GM12892 (cell line): ENCODE measurements around the gene SGPL1.

Experiments
- POLR2A ChIP-seq: IDR thresholded peaks from 2 replicates; pipeline ENCODE4 v1.6.1; 2011; ENCODE audit warnings: low read depth, low read length, control low read depth
- POLR2AphosphoS5 ChIP-seq: IDR thresholded peaks from 2 replicates; pipeline ENCODE4 v1.6.1; 2011; ENCODE audit warnings: low read depth, low read length, control low read depth
- TAF1 ChIP-seq: IDR thresholded peaks from 2 replicates; pipeline ENCODE4 v1.6.1; 2011; ENCODE audit warnings: low read depth, mild to moderate bottlenecking, control low read depth, low read length, borderline replicate concordance

DNA sequence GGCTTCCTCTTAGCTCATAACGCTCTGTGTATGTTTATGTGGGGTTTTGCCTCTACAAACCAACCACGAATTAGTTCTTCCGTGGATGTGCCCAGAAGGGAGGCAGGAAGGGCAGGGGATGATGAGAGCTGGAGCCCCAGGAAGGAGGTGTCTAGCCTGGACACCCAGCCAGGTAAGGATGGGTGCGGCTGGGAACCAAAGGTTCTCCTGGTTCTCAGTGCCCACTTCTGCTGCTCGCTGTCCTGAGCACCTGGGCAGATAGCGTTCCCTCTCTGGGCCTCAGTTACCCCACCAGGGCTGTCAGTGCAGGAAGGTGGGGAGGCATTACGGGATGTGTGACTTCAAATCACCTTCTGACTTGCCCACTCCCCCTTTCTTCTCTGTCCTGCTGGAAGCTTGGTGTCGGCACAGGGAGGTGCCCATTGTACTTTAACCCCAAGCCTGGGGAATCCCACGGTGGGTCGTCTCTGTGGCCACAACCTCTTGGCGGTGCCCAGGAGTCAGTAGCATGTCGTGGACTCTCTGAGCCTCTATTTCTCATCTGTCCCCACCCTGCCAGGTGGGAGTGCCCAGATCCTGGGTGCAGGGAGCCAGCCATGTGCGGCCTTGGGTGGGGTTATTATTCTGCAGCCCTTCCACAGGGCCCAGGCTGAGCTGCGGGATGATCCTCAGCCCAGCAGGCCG, 91.3 kb downstream of the SGPL1 start:
- TF ChIP-seq POLR2A = no peak
- no peak for TF ChIP-seq POLR2AphosphoS5
- TF ChIP-seq TAF1 = no peak
